ENCODE results near the gene DHRS3.

GRCh38 chr1:12631571-12631970 is 13.6 kb upstream of the DHRS3 start:
- TF ChIP-seq EZH2 (IDR thresholded peaks at IDR 0.05; ENCODE audit: low read length, missing control alignments) (no peak), CTCF (conservative IDR thresholded peaks at IDR 0.05 in 1 of 2, IDR thresholded peaks at IDR 0.05 in 1 of 2; ENCODE audit: low read depth in 1 of 2, low read length in 2 of 2) (no peak)
